GM23338 (cell line): Measurements from ENCODE around the gene IGSF22. TPM values are rescaled to one million over a fixed set of nuclear protein-coding genes. Genes with fewer than 3 reads are reported as not detected.
A peak's percentile ranks its signal among the peaks of the same experiment; 100 is the strongest.

Experiments used
- ATAC-seq: fragments of 200-7000 bp; cut with Tn5 transposase; 3 replicates; pipeline ENCODE4 v1.9.1; 2020
- DNase-seq: peaks from one replicate; pipeline ENCODE4 v3.0.0-alpha.2; 2015; ENCODE audit warnings: low spot score
- H2AFZ ChIP-seq: fragments of 200-600 bp; sonication (generic); 2 replicates; pipeline ENCODE4 v1.8.0; 2016; ENCODE audit warnings: antibody characterized with exemption, mild to moderate bottlenecking, moderate library complexity
- H3F3A ChIP-seq: fragments of 200-600 bp; sonication (generic); replicated peaks from 2 replicates; pipeline ENCODE4 v1.8.0; 2017; ENCODE audit warnings: antibody characterized with exemption, mixed run types, low read depth
- H3K27ac ChIP-seq: fragments of 200-600 bp; sonication (generic); 2 replicates; pipeline ENCODE4 v1.6.1; 2016; ENCODE audit warnings: low read depth
- H3K27me3 ChIP-seq: fragments of 200-600 bp; sonication (generic); 2 replicates; pipeline ENCODE4 v1.8.0; 2016; ENCODE audit warnings: mild to moderate bottlenecking, mixed run types, moderate library complexity; ENCODE audit not compliant: insufficient read depth
- H3K36me3 ChIP-seq: fragments of 200-600 bp; sonication (generic); 2 replicates; pipeline ENCODE4 v1.8.0; 2016; ENCODE audit warnings: mild to moderate bottlenecking; ENCODE audit not compliant: insufficient read depth
- H3K4me1 ChIP-seq: fragments of 200-600 bp; sonication (generic); 2 replicates; pipeline ENCODE4 v1.8.0; 2016; ENCODE audit warnings: mild to moderate bottlenecking, moderate library complexity; ENCODE audit not compliant: insufficient read depth
- H3K4me2 ChIP-seq: fragments of 200-600 bp; sonication (generic); 2 replicates; pipeline ENCODE4 v1.7.1; 2017; ENCODE audit warnings: mixed run types
- H3K4me3 ChIP-seq: fragments of 200-600 bp; sonication (generic); 2 replicates; pipeline ENCODE4 v1.6.1; 2016; ENCODE audit warnings: mixed run types
- H3K79me2 ChIP-seq: fragments of 200-600 bp; sonication (generic); replicated peaks from 2 replicates; pipeline ENCODE4 v1.8.0; 2017; ENCODE audit warnings: mild to moderate bottlenecking; ENCODE audit not compliant: insufficient read depth
- H3K9me2 ChIP-seq: fragments of 200-600 bp; sonication (generic); 2 replicates; pipeline ENCODE4 v1.8.0; 2017; ENCODE audit not compliant: insufficient read depth
- H4K20me1 ChIP-seq: fragments of 200-600 bp; sonication (generic); replicated peaks from 2 replicates; pipeline ENCODE4 v1.8.0; 2017; ENCODE audit warnings: mild to moderate bottlenecking; ENCODE audit not compliant: insufficient read depth
- H3K27ac Mint-ChIP-seq: 2 replicates; pipeline ENCODE4 v1.8.0; 2020; ENCODE audit warnings: inconsistent platforms, mild to moderate bottlenecking, moderate library complexity, mixed read lengths
- H3K27me3 Mint-ChIP-seq: 3 replicates; pipeline ENCODE4 v1.8.0; 2022; ENCODE audit warnings: low read depth, mild to moderate bottlenecking, moderate library complexity, mixed read lengths, inconsistent platforms; ENCODE audit not compliant: insufficient read depth, poor library complexity
- H3K36me3 Mint-ChIP-seq: 3 replicates; pipeline ENCODE4 v1.8.0; 2021; ENCODE audit warnings: low read depth, mild to moderate bottlenecking, inconsistent platforms, moderate library complexity, mixed read lengths
- H3K4me1 Mint-ChIP-seq: 3 replicates; pipeline ENCODE4 v1.8.0; 2020; ENCODE audit warnings: mild to moderate bottlenecking, inconsistent platforms, mixed read lengths
- H3K4me3 Mint-ChIP-seq: 3 replicates; pipeline ENCODE4 v1.8.0; 2021; ENCODE audit warnings: moderate library complexity, mild to moderate bottlenecking, inconsistent platforms, mixed read lengths
- H3K9me3 Mint-ChIP-seq: 3 replicates; pipeline ENCODE4 v1.8.0; 2020; ENCODE audit warnings: moderate library complexity, mild to moderate bottlenecking, inconsistent platforms, mixed read lengths
- CREB1 ChIP-seq: fragments of 250-450 bp; sonication (Bioruptor Pico); IDR thresholded peaks from 2 replicates; pipeline ENCODE4 v1.5.0; 2020; ENCODE audit warnings: low read depth, mild to moderate bottlenecking, moderate library complexity
- EZH2 ChIP-seq: fragments of 200-600 bp; sonication (generic); IDR thresholded peaks from one replicate; pipeline ENCODE4 v1.8.0; 2017; ENCODE audit warnings: antibody characterized with exemption, mild to moderate bottlenecking, low read depth; ENCODE audit not compliant: unreplicated experiment
- JUNB ChIP-seq: IDR thresholded peaks from one replicate; pipeline ENCODE4 v1.6.1; 2016; ENCODE audit warnings: antibody characterized with exemption; ENCODE audit not compliant: unreplicated experiment
- POLR2AphosphoS5 ChIP-seq: IDR thresholded peaks from 2 replicates; pipeline ENCODE4 v1.6.1; 2016; ENCODE audit warnings: antibody characterized with exemption, low read depth
- ZNF114 ChIP-seq: fragments of 250-450 bp; sonication (Bioruptor Pico); IDR thresholded peaks from 2 replicates; pipeline ENCODE4 v1.5.0; 2020; ENCODE audit warnings: mild to moderate bottlenecking, moderate library complexity
- polyA plus RNA-seq: library from polyadenylated mRNA; unstranded; fragments of >200 nt; fragmentation: Nextera tagmentation; extraction: Ambion mirVana; gene quantifications from 2 replicates; pipeline ENCODE4 v1.2.1, GENCODE V29; 2016
- total RNA-seq: library from RNA; depleted of rRNA; stranded (reverse); fragments of >200 nt; shearing (Covaris generic); gene quantifications from 2 replicates; pipeline ENCODE4 v1.2.3, GENCODE V29; 2014
- TF ChIP-seq, protein P1 (sequence below), 2 experiments: fragments of 200-600 bp in 1 of 2; sonication (generic) in 1 of 2; conservative IDR thresholded peaks; 2 replicates each; pipeline versions ENCODE4 v1.5.1 to v1.6.1; 2016 to 2017; ENCODE audit warnings: antibody characterized with exemption in 2 of 2, low read depth in 2 of 2, mild to moderate bottlenecking in 2 of 2, moderate library complexity in 1 of 2
- TF ChIP-seq, protein P2 (sequence below): IDR thresholded peaks from one replicate; pipeline ENCODE4 v1.6.1; 2018; ENCODE audit warnings: antibody characterized with exemption; ENCODE audit not compliant: unreplicated experiment
- TF ChIP-seq, protein P3 (sequence below): IDR thresholded peaks from 2 replicates; pipeline ENCODE4 v1.6.1; 2016; ENCODE audit warnings: antibody characterized with exemption

Gene IGSF22
- total and polyA plus RNA-seq, 2 experiments from 2014 or later: 0.37 TPM; not detected in 1

DNA sequence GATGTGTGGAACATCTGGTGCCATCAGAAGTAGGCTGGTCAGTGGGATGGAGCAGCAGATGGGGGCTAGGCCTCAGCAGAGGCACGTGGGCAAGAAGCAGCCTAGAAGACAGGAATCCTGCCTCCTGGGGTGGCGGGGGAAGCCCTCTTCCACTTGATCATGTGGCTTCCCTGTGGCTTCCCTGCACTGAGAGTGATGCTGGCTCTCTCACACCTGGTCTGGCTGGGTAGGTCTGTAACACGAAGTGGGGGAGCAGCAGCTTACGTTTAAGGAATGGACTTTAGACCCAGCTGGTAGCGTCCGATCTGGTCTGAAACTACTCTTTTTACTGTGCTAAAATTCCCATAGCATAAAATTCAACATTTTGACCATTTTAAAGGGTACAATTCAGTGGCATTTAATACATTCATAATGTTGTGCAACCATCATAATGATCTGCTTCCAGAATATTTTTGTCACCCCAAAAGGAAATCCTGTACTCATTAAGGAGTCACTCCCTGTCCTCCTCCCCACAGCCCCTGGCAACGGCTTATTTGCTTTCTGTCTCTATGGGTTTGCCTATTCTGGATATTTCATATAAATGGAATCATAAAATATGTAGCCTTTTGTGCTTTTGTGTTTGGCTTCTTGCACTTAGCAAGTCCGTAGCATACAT lies 43.9 kb upstream of the IGSF22 start:
- peaks cover 27% of the 10 kb centered on the region for H3K4me1 ChIP-seq
- H3K79me2 ChIP-seq: no peaks in the 10 kb centered on the region
- no peaks in the 10 kb centered on the region for H3K36me3 ChIP-seq
- Mint-ChIP-seq H3K27me3 (peaks cover 19% of the 10 kb centered on the region), H3K27ac (no peak overlapping the region), H3K36me3 (peaks cover 2% of the 10 kb centered on the region; the same call in 1 of the 3 replicates), H3K9me3 (no peaks in the 10 kb centered on the region), H3K4me3 (no peak overlapping the region), H3K4me1 (peaks cover 43% of the 10 kb centered on the region)
- H3K27ac ChIP-seq: no peak overlapping the region
- H4K20me1 ChIP-seq: no peaks in the 10 kb centered on the region
- H3K27me3 ChIP-seq: no peaks in the 10 kb centered on the region
- H3F3A ChIP-seq: no peaks in the 10 kb centered on the region
- peak; percentile 64 for DNase-seq
- H3K4me3 ChIP-seq: no peak overlapping the region
- no peak overlapping the region for H3K4me2 ChIP-seq
- ATAC-seq: peak; percentile 57
- no peak overlapping the region for H2AFZ ChIP-seq
- TF ChIP-seq JUNB (no peak), CREB1 (peak; percentile 37; the same call in 1 of the 2 replicates)
- no peaks in the 10 kb centered on the region for H3K9me2 ChIP-seq

DNA sequence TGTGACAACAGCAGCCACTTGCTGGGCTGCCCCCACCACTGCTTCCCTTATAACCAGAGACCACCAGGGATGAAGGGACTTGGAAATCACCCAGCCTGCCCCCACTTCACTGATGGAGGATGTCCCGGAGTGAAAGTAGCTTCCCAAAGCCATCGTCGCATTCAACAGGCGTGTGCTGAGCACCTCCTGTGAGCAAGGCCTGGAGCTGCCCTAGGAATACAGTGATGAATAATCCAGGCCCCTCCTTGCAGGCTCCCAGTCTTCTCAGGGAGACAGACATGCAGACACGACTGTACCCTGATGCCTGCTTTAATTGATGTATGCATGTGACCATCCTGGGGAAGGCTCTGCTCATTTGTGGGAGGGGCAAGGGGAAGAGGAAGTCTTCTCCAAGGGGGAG lies 43.0 kb upstream of the IGSF22 start:
- no peak overlapping the region; the same call in 1 of the 2 replicates for H3K27ac Mint-ChIP-seq
- H3K4me1 Mint-ChIP-seq: peaks cover 38% of the 10 kb centered on the region
- TF ChIP-seq, protein P1, sequence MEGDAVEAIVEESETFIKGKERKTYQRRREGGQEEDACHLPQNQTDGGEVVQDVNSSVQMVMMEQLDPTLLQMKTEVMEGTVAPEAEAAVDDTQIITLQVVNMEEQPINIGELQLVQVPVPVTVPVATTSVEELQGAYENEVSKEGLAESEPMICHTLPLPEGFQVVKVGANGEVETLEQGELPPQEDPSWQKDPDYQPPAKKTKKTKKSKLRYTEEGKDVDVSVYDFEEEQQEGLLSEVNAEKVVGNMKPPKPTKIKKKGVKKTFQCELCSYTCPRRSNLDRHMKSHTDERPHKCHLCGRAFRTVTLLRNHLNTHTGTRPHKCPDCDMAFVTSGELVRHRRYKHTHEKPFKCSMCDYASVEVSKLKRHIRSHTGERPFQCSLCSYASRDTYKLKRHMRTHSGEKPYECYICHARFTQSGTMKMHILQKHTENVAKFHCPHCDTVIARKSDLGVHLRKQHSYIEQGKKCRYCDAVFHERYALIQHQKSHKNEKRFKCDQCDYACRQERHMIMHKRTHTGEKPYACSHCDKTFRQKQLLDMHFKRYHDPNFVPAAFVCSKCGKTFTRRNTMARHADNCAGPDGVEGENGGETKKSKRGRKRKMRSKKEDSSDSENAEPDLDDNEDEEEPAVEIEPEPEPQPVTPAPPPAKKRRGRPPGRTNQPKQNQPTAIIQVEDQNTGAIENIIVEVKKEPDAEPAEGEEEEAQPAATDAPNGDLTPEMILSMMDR (conservative IDR thresholded peaks at IDR 0.05; ENCODE audit: low read depth in 2 of 2): no peak
- TF ChIP-seq POLR2AphosphoS5: no peak
- TF ChIP-seq, protein P2, sequence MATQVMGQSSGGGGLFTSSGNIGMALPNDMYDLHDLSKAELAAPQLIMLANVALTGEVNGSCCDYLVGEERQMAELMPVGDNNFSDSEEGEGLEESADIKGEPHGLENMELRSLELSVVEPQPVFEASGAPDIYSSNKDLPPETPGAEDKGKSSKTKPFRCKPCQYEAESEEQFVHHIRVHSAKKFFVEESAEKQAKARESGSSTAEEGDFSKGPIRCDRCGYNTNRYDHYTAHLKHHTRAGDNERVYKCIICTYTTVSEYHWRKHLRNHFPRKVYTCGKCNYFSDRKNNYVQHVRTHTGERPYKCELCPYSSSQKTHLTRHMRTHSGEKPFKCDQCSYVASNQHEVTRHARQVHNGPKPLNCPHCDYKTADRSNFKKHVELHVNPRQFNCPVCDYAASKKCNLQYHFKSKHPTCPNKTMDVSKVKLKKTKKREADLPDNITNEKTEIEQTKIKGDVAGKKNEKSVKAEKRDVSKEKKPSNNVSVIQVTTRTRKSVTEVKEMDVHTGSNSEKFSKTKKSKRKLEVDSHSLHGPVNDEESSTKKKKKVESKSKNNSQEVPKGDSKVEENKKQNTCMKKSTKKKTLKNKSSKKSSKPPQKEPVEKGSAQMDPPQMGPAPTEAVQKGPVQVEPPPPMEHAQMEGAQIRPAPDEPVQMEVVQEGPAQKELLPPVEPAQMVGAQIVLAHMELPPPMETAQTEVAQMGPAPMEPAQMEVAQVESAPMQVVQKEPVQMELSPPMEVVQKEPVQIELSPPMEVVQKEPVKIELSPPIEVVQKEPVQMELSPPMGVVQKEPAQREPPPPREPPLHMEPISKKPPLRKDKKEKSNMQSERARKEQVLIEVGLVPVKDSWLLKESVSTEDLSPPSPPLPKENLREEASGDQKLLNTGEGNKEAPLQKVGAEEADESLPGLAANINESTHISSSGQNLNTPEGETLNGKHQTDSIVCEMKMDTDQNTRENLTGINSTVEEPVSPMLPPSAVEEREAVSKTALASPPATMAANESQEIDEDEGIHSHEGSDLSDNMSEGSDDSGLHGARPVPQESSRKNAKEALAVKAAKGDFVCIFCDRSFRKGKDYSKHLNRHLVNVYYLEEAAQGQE: no peak
- TF ChIP-seq ZNF114: no peak
- no peak for TF ChIP-seq JUNB
- no peak for TF ChIP-seq EZH2
- TF ChIP-seq, protein P3, sequence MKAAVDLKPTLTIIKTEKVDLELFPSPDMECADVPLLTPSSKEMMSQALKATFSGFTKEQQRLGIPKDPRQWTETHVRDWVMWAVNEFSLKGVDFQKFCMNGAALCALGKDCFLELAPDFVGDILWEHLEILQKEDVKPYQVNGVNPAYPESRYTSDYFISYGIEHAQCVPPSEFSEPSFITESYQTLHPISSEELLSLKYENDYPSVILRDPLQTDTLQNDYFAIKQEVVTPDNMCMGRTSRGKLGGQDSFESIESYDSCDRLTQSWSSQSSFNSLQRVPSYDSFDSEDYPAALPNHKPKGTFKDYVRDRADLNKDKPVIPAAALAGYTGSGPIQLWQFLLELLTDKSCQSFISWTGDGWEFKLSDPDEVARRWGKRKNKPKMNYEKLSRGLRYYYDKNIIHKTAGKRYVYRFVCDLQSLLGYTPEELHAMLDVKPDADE: no peak

More for the DNA sequence above, 43.0 kb upstream of the IGSF22 start:
- ATAC-seq: no peak
- H3K36me3 ChIP-seq: no peaks in the 10 kb centered on the region
- Mint-ChIP-seq H3K36me3 (peaks cover 2% of the 10 kb centered on the region; the same call in 1 of the 3 replicates), H3K4me3 (no peak overlapping the region), H3K9me3 (no peaks in the 10 kb centered on the region), H3K27me3 (peaks cover 19% of the 10 kb centered on the region)
- no peaks in the 10 kb centered on the region for H3F3A ChIP-seq
- H3K27me3 ChIP-seq: no peaks in the 10 kb centered on the region
- H2AFZ ChIP-seq: no peak overlapping the region
- H3K4me3 ChIP-seq: no peak overlapping the region
- DNase-seq: no peak
- no peaks in the 10 kb centered on the region for H3K79me2 ChIP-seq
- H3K27ac ChIP-seq: no peak overlapping the region
- no peaks in the 10 kb centered on the region for H3K9me2 ChIP-seq
- H3K4me1 ChIP-seq: peaks cover 27% of the 10 kb centered on the region
- no peak overlapping the region for H3K4me2 ChIP-seq
- H4K20me1 ChIP-seq: no peaks in the 10 kb centered on the region
